Measurements from ENCODE around the gene CYP17A1.
"Not testable (repeated sequence)": the region's sequence is repeated elsewhere in the genome, so short reads cannot be mapped to it uniquely, and the experiment has no call there.

The CYP17A1 gene

DNA sequence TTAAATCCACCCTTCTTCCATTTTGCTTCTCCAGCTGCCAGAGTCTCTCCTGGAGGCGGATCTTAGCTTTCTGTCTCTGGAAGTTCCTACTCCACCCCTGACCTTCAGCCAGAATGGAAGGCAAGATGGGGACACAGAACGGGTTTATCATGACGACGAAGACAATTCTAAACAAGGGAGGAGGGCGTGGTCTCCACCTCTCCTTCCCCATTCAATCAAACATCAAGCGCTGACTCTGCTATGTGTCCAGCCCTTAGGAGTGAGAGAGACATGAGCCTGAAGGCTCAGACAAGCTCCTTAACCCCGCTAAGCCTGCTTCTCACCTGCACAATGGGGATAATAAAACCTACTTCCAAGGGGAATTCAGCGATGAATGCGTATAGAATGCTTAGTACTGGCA lies 3.1 kb downstream of the CYP17A1 start:
- DNase-seq = no peak

DNA sequence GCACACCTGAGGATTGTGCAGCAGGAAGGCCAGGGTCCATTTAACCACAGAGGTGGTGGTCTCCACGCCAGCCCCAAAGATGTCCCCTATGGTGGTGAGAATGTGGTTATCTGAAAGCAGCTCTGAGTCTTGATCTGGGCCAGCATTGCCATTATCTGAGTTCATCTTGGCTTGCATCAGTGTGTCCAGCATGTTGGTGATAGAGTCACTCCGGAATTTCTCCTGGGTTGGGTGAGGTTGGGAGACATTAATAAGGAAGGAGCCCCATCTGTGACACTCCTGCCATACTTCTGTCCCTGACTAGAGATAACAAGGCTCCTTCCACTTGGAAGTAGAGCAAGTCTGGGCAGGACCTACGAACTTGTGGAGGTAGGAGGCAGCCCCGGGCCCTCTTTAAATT lies 4.2 kb downstream of the CYP17A1 start:
- no peak for DNase-seq

DNA sequence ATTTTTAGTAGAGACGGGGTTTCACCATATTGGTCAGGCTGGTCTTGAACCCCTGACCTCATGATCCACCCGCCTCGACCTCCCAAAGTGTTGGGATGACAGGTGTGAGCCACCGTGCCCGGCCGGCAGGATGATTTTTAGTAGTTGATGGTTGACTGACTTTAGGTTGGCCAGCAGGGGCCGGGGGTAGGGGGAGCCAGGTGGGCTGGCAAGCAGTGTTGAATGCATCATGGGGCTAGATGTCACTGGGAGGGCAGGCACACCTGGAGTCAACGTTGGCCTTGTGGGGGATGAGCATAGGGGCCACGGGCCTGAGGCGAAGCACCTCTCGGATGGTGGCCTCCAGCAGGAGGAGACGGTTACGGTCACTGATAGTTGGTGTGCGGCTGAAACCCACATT lies 5.0 kb downstream of the CYP17A1 start:
- no peak for DNase-seq

DNA sequence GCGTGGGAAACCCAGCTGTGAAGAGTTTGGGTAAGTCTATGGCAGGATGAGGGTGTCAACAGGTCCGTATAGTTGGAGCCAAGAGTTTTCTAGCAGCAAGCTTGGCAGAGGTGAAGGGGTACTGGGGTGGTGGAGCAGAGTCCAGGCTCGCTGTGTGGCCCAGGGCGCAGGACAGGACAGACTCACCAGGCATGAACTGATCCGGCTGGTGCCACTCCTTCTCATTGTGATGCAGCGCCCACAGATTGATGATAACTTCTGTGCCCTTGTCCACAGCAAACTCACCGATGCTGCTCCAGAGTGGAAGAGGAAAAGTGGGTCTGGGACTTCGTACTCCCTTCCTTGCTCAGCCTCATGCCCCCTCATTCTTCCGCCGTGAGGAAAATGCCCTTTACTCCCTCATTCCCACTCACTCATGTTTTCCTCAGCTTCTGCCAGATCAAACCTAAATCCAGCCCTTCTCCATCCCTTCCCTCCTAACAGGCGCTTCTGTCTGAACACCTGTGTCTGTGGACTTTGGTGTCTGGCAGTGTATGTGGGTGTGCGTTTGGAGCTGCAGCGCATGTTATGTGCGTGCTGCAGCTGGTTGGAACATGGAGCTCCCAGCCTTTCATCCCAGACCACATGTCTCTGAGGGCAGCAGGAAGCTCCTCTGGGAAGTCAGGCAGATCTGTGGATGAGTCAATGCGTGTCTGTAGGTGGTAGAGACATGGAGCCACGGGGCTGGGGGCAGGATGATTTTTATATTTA lies 5.7 kb downstream of the CYP17A1 start:
- no peak for DNase-seq

DNA sequence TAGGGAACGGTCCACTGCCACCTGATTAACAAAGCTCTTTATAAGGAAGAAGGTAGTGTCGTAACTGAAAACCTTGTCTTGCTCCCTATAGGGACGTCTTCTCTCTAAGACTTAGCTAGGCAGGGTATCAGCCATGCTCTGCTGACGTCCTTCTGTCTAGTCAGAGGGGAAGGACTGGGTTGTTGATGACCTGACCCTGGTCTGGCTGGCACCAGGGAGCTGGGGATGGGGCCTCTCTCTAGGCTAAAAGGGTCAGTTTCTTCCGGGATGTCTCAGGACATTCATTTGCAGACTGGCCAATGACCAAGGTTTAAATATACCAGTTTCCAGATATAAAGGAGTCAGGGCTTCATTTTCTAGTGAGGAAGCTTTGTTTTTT lies 9.6 kb downstream of the CYP17A1 start:
- DNase-seq = no peak

DNA sequence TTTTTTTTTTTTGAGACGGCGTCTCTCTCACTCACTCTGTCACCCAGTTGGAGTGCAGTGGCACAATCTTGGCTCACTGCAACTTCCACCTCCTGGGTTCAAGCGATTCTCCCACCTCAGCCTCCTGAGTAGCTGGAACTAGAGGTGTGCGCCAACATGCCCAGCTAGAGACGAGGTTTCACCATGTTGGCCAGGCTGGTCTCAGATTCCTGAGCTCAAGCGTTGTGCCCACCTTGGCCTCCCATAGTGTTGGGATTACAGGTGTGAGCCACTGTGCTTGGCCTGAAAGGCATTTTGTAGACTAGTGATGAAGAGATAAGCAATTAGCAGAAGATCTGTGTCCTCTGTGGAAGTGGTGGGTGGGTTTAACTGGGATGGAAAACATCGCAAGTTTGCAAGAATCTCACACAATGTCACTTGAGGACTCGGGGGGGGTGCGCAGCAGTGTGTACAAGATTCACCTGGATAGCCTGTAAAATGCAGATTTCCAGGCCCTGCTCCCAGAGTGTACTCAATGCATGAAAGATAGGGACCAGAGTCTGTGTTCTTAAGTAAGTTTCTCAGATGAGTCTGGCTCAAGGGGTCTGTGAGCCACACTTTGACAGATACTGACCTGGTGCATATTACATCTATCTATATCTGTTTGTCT lies 10.9 kb downstream of the CYP17A1 start:
- DNase-seq = no peak

DNA sequence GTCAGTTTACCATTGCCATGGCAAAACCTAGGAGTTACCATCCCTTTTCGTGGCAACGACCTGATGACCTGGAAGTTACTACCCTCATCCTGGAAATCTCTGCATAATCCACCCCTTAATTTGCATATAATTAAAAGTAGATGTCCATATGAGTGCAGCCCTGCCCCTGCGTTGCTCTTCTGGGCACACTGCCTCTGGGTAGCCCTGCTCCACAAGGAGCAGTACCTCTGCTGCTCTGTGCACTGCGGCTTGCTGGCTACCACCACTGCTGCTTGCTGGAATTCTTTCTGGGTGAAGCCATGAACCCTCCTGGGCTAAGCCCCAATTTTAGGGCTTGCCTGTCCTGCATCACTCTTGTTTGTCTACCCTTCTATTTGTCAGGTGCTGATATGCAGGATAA lies 12.5 kb downstream of the CYP17A1 start:
- no peak for DNase-seq

DNA sequence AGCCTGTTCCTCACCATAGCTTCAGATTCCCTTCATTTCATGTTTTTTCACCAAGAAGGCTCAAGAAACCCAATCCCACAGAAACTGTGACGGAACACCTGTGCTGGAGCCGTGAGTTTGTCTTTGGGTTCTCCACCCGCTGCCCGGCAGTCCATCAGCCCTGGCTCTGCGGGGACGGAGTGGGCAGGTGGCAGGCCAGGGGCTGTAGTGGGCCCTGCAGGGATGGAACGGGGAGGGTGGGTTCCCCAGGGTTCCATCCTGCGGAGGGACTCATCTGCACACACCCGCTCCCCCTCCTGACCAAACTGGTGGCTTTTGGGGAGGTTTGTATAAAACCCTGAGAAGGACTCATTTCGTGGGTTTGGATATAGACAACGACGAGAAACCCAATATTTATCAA lies 15.0 kb downstream of the CYP17A1 start:
- no peak for DNase-seq

DNA sequence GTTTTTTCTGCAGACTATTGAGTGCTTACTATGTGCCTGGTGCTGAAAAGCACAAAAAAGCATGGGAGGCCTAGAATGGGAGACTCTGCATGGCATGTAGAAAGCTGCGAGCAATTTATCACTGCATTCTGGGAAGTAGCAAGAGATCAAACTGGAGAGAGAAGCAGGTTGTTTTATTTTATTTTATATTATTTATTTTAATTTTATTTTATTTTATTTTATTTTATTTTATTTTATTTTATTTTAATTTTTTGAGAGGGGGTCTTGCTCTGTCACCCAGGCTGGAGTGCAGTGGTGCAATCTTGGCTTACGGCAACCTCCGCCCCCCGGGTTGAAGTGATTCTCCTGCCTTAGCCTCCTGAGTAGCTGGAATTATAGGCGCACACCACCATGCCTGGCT lies 17.2 kb downstream of the CYP17A1 start:
- DNase-seq = not testable (repeated sequence)

DNA sequence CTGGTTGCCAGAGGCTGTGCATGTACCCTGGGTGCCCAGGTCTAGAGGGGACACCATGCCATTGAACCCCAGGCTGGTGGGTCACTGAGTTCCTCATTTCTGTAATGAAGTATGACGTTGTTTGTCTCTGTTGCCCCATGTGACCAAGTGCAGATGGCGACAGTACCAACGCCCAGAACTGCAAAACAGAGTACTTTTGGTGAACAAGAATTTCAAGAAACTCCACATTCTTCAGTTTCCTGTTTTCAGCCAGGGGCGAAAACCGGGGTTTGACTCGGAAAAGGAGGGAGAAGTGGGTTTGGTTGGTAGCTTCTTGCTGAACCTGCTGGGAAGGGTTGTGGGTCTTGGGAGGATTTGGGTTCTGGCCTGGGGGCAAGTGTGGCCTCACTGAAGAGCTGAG lies 18.2 kb downstream of the CYP17A1 start:
- DNase-seq = no peak

DNA sequence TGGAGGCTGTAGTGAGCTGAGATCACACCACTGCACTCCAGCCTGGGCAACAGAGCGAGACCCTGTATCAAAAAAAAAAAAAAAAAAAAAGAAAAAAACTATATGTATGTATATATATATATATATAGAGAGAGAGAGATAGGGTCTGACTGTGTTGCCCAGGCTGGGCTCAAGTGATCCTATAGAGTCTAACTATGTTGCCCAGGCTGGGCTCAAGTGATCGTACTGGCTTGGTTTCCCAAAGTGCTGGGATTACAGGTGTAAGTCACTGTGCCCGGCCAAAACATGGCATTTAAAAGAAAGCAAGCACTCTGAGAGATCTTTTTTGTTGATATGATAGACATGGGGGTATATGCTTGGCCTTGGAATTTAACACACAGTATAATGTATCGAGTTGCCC lies 20.0 kb downstream of the CYP17A1 start:
- no peak for DNase-seq

DNA sequence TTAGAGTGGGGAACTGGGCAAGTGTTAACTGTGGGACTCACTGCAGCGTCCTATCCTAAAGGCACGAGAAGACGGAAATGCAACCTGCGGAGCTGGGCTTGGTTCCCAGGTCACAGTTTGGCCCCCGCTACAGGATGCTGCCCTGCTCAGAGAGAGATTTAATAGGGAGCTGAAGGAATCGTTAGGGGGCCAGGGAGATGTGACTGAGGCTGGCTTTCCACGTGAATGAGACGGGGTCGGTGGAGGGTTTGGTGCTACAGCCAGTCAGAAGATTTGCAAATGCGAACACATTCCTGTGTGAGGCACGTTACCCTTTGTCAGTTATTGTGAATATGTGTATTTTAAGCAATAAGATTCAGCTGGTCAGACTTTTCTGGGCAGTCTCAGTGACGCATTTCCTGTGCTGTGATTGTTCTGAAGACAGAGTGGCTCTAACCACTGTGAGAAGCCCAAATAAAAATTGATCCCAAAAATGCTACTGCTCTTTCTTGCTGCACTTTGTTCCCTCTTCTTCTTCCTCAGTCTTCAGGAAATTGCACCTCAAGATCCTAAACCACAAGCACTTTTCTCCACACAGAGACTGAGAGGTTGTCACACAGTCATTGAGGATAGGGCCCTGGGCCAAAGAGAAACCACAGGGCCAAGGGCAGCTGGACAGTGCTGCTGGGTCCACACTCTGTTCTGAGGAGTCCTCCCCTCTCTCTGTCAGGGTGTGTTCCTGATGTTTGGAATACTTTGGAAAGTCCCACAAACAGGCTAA lies 21.2 kb downstream of the CYP17A1 start:
- no peak for DNase-seq

DNA sequence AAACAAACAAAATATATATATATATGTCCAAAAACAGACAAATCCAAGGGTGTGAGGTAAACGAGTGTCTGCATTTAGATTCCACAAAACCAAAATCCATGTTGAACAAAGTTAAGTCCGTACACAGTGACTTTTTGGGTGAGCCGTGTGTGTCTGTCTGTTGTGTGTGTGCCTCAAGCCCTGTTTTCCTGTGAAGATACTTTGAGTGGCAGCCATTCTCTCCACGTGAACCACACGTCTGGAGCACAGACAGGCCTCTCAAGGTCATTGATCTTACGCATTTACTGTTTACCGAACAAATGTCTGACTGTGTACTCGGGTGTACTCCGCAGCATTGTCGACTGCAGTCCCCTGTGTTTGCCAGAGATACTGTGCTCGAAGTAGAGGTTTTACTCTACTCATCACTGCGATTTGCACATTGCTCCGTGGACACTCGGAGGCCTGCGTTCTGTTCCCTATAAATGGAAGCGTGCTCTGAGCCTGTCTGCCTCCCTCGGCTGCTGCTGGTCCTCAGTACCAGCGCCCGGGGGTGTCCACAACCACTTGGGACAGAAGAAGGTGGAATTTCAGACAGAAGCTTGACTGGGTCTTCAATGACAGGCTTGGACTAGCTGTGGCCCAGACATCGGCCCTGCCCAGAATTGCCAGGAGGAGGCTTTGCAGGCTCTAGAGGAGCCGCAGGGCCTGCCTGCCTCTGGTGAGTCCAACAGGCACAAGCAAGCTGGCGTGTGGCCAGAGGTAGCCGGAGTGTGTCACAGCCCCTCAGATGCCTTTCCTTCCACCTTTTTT lies 22.1 kb downstream of the CYP17A1 start:
- no peak for DNase-seq

DNA sequence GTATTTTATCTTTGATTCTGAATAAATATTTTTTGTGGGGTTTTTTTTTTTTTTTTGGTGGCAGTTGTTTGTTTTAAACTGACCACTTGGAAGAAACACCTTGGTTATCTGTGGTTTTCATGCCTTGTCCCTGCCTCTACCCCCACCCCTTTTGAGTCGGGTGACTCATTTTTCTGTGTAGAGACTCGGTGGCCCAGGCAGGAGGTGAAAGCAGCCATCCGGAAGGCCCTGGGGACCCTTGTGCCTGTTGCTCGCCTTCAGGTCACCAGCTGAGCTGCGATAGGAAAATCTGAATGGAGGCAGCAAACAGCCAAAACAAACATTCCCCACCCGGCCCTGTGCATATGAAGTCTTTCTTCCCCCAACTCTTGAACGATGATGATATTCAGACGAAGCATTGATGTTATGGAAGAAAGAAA lies 22.8 kb downstream of the CYP17A1 start:
- DNase-seq = no peak

DNA sequence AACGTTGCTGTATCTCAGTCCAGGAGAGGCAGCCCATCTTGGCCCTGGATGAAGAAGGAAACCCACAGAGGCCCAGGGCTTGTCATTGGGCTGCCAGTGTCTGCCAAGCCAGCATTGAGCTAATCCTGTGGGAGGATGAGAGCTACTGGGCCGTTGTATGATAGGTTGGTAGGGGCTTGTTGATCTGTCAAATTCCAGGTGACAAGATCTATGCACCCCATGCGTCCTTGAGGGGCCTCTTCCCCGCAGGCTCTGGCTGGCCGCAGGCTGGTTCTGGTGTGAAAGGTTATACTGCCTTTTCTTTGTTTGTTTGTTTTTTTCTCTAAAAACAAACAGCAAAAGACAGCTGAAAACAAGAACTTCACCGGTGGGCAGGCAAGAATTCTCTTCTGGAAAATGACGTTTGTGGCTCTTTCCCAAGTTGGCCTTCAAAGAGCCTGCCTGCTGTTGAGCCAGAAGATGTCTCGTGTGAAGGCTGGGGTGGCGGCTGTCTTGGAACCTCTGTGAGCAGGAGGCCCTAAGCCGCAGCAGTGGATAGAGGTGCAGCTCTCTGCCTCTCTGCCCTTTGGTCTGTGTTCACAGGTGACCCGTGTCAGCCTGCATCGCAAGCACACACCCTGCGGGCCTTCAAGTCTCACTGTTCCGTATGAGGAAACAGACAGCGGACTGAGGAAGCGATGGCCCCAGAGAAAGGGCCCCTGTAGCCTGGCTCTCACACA lies 23.3 kb downstream of the CYP17A1 start:
- DNase-seq = no peak

DNA sequence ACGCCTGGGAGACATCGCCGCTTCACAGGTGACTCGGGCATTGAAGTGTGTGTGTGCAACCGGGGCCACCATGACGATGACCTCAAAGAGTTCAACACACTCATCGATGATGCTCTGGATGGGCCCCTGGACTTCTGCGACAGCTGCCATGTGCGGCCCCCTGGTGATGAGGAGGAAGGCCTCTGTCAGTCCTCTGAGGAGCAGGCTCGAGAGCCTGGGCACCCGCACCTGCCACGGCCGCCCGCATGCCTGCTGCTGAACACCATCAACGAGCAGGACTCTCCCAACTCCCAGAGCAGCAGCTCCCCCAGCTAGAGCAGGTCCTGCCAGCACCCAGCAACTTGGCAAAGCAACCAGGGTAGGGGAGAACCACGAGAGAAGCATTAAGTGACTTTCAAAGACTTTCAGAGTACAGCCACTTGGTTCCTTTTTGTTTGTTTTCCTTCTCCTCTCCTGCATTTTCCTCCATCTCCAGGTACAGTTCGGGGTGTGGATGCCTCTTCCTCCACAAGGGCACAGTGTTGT lies 24.1 kb downstream of the CYP17A1 start:
- DNase-seq = no peak

DNA sequence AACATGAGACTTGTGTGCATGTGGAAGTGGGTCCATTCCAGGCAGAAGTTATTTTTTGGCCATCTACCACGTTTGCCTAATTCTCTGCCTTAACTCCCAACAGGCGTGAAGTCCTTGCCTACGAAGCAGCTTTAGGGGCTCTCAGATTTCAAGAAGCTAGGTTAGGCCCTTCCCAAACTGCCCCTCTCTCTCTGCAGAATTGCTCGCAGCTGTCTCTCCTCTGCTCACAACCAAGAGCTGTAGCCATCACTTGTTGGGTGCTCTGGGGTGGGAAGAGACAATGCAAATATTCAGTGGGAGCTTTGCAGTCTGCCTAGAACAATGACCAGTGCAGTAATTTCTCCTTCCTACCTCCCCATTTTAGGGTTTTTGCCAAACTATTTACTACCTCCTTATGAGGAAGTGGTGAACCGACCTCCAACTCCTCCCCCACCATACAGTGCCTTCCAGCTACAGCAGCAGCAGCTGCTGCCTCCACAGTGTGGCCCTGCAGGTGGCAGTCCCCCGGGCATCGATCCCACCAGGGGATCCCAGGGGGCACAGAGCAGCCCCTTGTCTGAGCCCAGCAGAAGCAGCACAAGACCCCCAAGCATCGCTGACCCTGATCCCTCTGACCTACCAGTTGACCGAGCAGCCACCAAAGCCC lies 24.9 kb downstream of the CYP17A1 start:
- no peak for DNase-seq

DNA sequence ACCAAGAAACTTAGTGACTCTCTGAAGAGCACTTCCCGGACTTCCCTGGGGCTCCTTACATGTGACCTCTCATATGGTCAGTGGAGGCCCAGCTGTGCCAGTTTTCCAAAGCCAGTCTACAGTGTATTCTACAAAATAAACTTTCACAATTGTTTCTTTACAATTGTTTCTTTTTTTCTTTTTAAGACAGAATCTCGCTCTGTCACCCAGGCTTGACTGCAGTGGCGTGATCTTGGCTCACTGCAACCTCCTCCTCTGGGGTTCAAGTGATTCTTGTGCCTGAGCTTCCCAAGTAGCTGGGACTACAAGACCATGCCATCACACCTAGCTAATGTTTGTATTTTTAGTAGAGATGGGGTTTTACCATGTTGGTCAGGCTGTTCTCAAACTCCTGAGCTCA lies 25.9 kb downstream of the CYP17A1 start:
- DNase-seq = no peak

DNA sequence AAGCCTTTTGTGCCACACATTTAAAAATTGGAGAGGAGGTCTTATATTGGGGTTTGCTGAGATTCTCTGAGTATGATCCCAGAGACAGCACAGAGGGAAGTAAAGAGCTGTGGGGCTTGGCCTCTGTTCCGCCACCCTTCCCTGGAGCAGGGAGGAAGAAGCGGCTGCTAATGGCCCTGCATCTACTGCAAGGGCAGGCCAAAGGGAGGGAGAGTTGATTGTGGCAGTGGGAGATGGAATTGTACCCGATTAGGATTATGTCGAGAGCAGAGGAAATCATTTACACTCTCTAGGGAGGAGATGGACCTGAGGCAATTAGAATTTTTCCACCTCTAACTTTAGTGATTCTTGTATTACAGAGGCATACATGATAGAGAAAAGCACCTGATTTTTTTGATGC lies 28.8 kb downstream of the CYP17A1 start:
- DNase-seq = no peak

DNA sequence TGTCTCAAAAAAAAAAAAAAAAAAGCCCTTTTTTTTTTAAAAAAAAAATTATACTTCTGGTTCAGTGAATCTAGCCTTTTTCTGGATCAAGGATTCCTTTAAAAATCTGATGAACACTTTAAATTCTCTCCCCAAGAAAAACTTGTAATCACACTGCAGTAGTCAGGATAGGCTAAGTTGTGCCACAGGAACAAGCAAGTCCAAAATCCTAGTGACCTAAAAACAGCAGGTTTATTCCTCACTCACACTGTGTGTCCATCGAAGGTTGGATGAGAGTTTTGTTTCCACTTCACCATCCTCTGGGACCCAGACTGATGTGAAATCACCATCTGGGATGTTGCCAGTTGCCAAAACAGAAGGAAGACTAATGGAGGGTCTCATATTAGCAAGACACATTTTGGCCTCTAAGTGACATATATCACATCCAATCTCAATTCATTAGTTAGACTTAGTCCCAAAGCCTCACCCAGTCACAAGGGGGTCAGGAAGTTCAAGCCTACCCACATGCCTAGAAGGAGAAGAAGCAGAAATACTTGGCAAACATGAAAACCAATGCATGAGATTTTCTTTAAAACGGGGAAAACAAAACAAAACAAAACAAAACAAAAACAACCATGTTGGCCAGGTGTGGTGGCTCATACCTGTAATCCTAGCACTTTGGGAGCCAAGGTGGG lies 32.7 kb downstream of the CYP17A1 start:
- DNase-seq = no peak

DNA sequence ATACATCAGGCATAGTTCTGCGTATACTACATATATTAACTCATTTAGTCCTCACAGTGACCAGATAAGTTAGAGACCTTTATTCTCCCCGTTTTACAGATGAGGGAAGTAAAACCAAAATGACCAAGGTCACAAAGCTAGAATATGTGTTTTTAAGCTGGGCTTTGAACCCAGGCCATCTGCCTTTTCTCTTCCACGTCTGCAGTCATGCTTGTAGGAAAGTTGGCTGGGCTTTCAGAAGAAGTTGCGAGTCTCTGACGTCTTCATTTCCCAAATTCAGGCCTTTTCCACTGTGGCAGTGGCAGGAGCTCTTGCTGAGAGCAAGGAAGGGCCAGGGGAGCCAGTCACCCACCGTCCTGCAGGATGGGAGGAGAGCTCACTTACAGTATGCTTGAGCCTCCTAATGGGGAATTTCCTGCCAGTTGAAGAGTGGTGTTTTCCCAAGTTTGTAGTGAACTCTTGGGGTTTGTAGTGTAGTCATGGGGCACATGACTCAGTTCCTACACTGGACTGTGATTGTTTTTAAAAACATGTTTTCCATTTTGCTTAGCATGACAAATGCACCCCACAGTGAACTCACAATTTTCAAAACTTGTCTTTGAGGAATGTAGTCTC lies 34.2 kb downstream of the CYP17A1 start:
- DNase-seq = no peak

Measured in NCI-H526 (cell line).